Bronchus fibroblast of lung (primary cell): ENCODE results near the gene CRYBG3. TPM values are rescaled to one million over a fixed set of nuclear protein-coding genes. Genes with fewer than 3 reads are reported as not detected.

ENCODE experiments used
- total RNA-seq: library from RNA; depleted of rRNA; stranded (reverse); fragments of >200 nt; gene quantifications from 2 replicates; pipeline ENCODE4 v1.2.3, GENCODE V29; 2015

The CRYBG3 gene
- 4.9 and 6.4 TPM in 2 replicates for total RNA-seq

GRCh38 chr3:97821774-97822358, at the start of gene CRYBG3:
CRYBG3 (plus strand) TSS chr3:97822011; CDS start chr3:97822207, 196 bp downstream.

GRCh38 chr3:97971679-97972567, 150.1 kb downstream of the CRYBG3 start, which contains the start of gene RIOX2:
RIOX2 (minus strand) TSS chr3:97972431; CDS start chr3:97967593, 4,838 bp downstream.

Other genes starting within 250 kb of the CRYBG3 start
- 5.7 and 6.7 TPM in 2 replicates for gene ARL6, start 57.3 kb upstream of the CRYBG3 start, total RNA-seq
- 24.7 and 31.6 TPM in 2 replicates for gene RIOX2, start 150.4 kb downstream of the CRYBG3 start, total RNA-seq
- gene GABRR3, start 213.3 kb downstream of the CRYBG3 start, total RNA-seq, result not detected in 2 replicates